HepG2 (cell line): ENCODE results near the gene DKKL1. TPM values are rescaled to one million over a fixed set of nuclear protein-coding genes. Genes with fewer than 3 reads are reported as not detected.
A peak's percentile ranks its signal among the peaks of the same experiment; 100 is the strongest.

Experiments used
- CBX2 ChIP-seq, 2 experiments: fragments of 200-600 bp in 1 of 2; sonication (generic); formaldehyde crosslinking in 1 of 2; IDR thresholded peaks; 2 replicates each; pipeline versions ENCODE4 v1.7.0 to v1.8.1; 2018 to 2022; ENCODE audit warnings: low read depth in 2 of 2, low read length in 1 of 2, mild to moderate bottlenecking in 1 of 2, missing genetic modification reagents in 1 of 2
- HNF4G ChIP-seq, 2 experiments: sonication (generic) in 1 of 2; formaldehyde crosslinking in 1 of 2; IDR thresholded peaks; 2 replicates each; pipeline versions ENCODE4 v1.4.0 to v1.6.1; 2011 to 2020; ENCODE audit warnings: borderline replicate concordance in 2 of 2, low read depth in 2 of 2, mild to moderate bottlenecking in 2 of 2, low read length in 1 of 2, missing genetic modification reagents in 1 of 2, moderate library complexity in 1 of 2
- HOXA7 ChIP-seq: sonication (generic); formaldehyde crosslinking; IDR thresholded peaks from 2 replicates; pipeline ENCODE4 v1.8.1; 2022; ENCODE audit warnings: mild to moderate bottlenecking, missing genetic modification reagents, moderate library complexity
- KDM2A ChIP-seq: sonication (generic); formaldehyde crosslinking; IDR thresholded peaks from 2 replicates; pipeline ENCODE4 v1.4.0; 2020; ENCODE audit warnings: low read depth, missing genetic modification reagents, borderline replicate concordance
- LCORL ChIP-seq, 2 experiments: fragments of 450-650 bp in 1 of 2; sonication (generic) in 1 of 2; formaldehyde crosslinking in 1 of 2; IDR thresholded peaks; 2 replicates each; pipeline versions ENCODE4 v1.5.0 to v1.6.1; 2017 to 2020; ENCODE audit warnings: antibody characterized with exemption in 1 of 2, missing genetic modification reagents in 1 of 2
- RBFOX2 ChIP-seq: fragments of 200-400 bp; formaldehyde crosslinking; IDR thresholded peaks from 2 replicates; pipeline ENCODE4 v1.6.1; 2017; ENCODE audit warnings: low read depth, mild to moderate bottlenecking, low read length
- TAF1 ChIP-seq: sonication (generic); formaldehyde crosslinking; IDR thresholded peaks from 2 replicates; pipeline ENCODE4 v1.4.0; 2020; ENCODE audit warnings: missing genetic modification reagents
- YEATS4 ChIP-seq: sonication (generic); formaldehyde crosslinking; IDR thresholded peaks from 2 replicates; pipeline ENCODE4 v1.4.0; 2020; ENCODE audit warnings: missing genetic modification reagents, borderline replicate concordance
- ZNF274 ChIP-seq: sonication (generic); formaldehyde crosslinking; IDR thresholded peaks from 2 replicates; pipeline ENCODE4 v1.5.1; 2020; ENCODE audit warnings: mild to moderate bottlenecking, missing genetic modification reagents
- ZNF558 ChIP-seq: sonication (generic); formaldehyde crosslinking; IDR thresholded peaks from 2 replicates; pipeline ENCODE4 v1.9.0; 2022; ENCODE audit warnings: mild to moderate bottlenecking, missing genetic modification reagents, borderline replicate concordance
- ZNF777 ChIP-seq: sonication (generic); formaldehyde crosslinking; IDR thresholded peaks from 2 replicates; pipeline ENCODE4 v1.4.0; 2020; ENCODE audit warnings: missing genetic modification reagents
- ZSCAN29 ChIP-seq: sonication (generic); formaldehyde crosslinking; conservative IDR thresholded peaks from 2 replicates; pipeline ENCODE4 v1.4.0; 2020; ENCODE audit warnings: mild to moderate bottlenecking, missing genetic modification reagents
- polyA plus RNA-seq, 8 experiments: library from polyadenylated mRNA; depleted of rRNA in 3 of 8; stranded (reverse) in 7 of 8; unstranded in 1 of 8; fragments of >200 nt; fragmentation: Illumina TruSeq in 4 of 8; extraction: Trizol in 4 of 8; gene quantifications; 2 replicates each; pipeline versions ENCODE4 v1.2.1 to v1.2.3, GENCODE V29; 2011 to 2016; ENCODE audit warnings: low read depth in 4 of 8, missing spikeins in 1 of 8, mixed read lengths in 1 of 8; ENCODE audit not compliant: insufficient read depth in 1 of 8
- total RNA-seq, 5 experiments: library from RNA; depleted of rRNA; stranded (reverse); fragments of >200 nt; fragmentation: Illumina TruSeq; extraction: Trizol; gene quantifications; 2 replicates each; pipeline ENCODE4 v1.2.3, GENCODE V29; 2016; ENCODE audit warnings: low read depth in 1 of 5
- TF ChIP-seq, protein P1 (sequence below): sonication (generic); formaldehyde crosslinking; IDR thresholded peaks from 2 replicates; pipeline ENCODE4 v1.9.0; 2021; ENCODE audit warnings: missing genetic modification reagents, borderline replicate concordance
- TF ChIP-seq, protein P2 (sequence below): sonication (generic); formaldehyde crosslinking; IDR thresholded peaks from 2 replicates; pipeline ENCODE4 v1.5.0; 2020; ENCODE audit warnings: mild to moderate bottlenecking, missing genetic modification reagents, borderline replicate concordance
- TF ChIP-seq, protein P3 (sequence below): sonication (generic); formaldehyde crosslinking; IDR thresholded peaks from 2 replicates; pipeline ENCODE4 v1.5.1; 2020; ENCODE audit warnings: mild to moderate bottlenecking, missing genetic modification reagents, moderate library complexity

DKKL1 gene
- total and polyA plus RNA-seq, 2 of the 13 experiments (the other 11 are each of a cell fraction or from before 2014, with no cell fraction given): 0.30 to 0.31 TPM

DNA sequence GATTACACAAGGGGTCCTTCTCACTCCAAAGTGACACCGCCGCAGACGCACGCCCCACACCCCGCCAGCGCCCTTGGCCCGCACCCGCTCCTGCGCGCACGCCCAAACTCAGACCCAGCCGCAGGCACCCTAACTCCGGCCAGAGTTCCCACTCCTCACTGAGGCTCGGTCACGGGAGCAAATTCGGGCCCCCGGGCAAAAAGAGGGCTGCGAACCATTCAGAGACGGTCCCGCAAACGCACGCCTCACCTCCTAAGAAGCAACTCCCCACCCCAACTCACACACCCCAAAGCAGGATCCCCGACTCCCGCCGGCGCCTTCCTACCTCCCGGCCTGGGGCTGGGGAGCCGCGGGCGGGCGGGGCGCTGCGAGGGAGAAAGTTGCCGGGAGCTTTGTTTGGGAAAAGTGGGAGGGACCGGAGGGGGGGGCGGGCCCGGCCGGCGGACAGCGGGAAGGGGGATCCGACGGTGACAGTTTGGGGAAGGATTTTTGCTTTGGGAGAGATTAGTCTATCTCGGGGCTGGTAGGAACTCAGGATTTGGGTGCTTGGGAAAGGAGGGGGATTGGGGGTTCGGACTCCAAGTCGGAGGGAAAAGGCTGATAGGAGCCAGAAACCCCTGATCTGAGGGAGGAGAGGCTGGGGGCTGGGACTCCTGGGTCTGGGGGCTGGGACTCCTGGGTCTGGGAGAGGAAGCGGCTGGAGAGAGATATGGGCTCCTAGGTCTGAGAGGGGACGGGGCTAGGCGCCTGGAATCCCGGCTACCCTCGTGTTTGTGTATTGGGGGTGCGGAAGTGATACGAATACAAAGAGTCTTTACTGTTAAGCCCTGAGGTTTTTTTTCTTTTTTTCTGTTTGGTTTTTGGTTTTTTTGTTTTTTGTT lies 1.4 kb upstream of the DKKL1 start, which contains the start of gene TEAD2 (continued):
- TF ChIP-seq, protein P1, sequence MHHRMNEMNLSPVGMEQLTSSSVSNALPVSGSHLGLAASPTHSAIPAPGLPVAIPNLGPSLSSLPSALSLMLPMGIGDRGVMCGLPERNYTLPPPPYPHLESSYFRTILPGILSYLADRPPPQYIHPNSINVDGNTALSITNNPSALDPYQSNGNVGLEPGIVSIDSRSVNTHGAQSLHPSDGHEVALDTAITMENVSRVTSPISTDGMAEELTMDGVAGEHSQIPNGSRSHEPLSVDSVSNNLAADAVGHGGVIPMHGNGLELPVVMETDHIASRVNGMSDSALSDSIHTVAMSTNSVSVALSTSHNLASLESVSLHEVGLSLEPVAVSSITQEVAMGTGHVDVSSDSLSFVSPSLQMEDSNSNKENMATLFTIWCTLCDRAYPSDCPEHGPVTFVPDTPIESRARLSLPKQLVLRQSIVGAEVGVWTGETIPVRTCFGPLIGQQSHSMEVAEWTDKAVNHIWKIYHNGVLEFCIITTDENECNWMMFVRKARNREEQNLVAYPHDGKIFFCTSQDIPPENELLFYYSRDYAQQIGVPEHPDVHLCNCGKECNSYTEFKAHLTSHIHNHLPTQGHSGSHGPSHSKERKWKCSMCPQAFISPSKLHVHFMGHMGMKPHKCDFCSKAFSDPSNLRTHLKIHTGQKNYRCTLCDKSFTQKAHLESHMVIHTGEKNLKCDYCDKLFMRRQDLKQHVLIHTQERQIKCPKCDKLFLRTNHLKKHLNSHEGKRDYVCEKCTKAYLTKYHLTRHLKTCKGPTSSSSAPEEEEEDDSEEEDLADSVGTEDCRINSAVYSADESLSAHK: no peak
- 0 out of 2 replicates have a peak, but pooled peaks have one; percentile 7 for TF ChIP-seq ZSCAN29 (CRISPR knock-in tag)
- no peak for TF ChIP-seq LCORL (IDR thresholded peaks at IDR 0.05)
- peak; percentile 46 for TF ChIP-seq LCORL (CRISPR knock-in tag; IDR thresholded peaks at IDR 0.05)
- TF ChIP-seq, protein P2, sequence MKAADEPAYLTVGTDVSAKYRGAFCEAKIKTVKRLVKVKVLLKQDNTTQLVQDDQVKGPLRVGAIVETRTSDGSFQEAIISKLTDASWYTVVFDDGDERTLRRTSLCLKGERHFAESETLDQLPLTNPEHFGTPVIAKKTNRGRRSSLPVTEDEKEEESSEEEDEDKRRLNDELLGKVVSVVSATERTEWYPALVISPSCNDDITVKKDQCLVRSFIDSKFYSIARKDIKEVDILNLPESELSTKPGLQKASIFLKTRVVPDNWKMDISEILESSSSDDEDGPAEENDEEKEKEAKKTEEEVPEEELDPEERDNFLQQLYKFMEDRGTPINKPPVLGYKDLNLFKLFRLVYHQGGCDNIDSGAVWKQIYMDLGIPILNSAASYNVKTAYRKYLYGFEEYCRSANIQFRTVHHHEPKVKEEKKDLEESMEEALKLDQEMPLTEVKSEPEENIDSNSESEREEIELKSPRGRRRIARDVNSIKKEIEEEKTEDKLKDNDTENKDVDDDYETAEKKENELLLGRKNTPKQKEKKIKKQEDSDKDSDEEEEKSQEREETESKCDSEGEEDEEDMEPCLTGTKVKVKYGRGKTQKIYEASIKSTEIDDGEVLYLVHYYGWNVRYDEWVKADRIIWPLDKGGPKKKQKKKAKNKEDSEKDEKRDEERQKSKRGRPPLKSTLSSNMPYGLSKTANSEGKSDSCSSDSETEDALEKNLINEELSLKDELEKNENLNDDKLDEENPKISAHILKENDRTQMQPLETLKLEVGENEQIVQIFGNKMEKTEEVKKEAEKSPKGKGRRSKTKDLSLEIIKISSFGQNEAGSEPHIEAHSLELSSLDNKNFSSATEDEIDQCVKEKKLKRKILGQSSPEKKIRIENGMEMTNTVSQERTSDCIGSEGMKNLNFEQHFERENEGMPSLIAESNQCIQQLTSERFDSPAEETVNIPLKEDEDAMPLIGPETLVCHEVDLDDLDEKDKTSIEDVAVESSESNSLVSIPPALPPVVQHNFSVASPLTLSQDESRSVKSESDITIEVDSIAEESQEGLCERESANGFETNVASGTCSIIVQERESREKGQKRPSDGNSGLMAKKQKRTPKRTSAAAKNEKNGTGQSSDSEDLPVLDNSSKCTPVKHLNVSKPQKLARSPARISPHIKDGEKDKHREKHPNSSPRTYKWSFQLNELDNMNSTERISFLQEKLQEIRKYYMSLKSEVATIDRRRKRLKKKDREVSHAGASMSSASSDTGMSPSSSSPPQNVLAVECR (CRISPR knock-in tag): peak; percentile 40; the same call in 1 of the 2 replicates
- TF ChIP-seq CBX2 (IDR thresholded peaks at IDR 0.05; ENCODE audit: low read depth, low read length): no peak
- TF ChIP-seq CBX2 (CRISPR knock-in tag; IDR thresholded peaks at IDR 0.05; ENCODE audit: low read depth): no peak
- TF ChIP-seq, protein P3, sequence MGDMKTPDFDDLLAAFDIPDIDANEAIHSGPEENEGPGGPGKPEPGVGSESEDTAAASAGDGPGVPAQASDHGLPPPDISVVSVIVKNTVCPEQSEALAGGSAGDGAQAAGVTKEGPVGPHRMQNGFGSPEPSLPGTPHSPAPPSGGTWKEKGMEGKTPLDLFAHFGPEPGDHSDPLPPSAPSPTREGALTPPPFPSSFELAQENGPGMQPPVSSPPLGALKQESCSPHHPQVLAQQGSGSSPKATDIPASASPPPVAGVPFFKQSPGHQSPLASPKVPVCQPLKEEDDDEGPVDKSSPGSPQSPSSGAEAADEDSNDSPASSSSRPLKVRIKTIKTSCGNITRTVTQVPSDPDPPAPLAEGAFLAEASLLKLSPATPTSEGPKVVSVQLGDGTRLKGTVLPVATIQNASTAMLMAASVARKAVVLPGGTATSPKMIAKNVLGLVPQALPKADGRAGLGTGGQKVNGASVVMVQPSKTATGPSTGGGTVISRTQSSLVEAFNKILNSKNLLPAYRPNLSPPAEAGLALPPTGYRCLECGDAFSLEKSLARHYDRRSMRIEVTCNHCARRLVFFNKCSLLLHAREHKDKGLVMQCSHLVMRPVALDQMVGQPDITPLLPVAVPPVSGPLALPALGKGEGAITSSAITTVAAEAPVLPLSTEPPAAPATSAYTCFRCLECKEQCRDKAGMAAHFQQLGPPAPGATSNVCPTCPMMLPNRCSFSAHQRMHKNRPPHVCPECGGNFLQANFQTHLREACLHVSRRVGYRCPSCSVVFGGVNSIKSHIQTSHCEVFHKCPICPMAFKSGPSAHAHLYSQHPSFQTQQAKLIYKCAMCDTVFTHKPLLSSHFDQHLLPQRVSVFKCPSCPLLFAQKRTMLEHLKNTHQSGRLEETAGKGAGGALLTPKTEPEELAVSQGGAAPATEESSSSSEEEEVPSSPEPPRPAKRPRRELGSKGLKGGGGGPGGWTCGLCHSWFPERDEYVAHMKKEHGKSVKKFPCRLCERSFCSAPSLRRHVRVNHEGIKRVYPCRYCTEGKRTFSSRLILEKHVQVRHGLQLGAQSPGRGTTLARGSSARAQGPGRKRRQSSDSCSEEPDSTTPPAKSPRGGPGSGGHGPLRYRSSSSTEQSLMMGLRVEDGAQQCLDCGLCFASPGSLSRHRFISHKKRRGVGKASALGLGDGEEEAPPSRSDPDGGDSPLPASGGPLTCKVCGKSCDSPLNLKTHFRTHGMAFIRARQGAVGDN (CRISPR knock-in tag): peak; percentile 46; the same call in 1 of the 2 replicates
- TF ChIP-seq ZNF558: 0 out of 2 replicates have a peak, but pooled peaks have one; percentile 58
- TF ChIP-seq ZNF777 (CRISPR knock-in tag): peak; percentile 42; the same call in 1 of the 2 replicates
- TF ChIP-seq RBFOX2: peak; percentile 41
- TF ChIP-seq YEATS4 (CRISPR knock-in tag): peak; percentile 29; the same call in 1 of the 2 replicates
- TF ChIP-seq KDM2A (CRISPR knock-in tag): peak; percentile 42; the same call in 1 of the 2 replicates
- 0 out of 2 replicates have a peak, but pooled peaks have one; percentile 3 for TF ChIP-seq ZNF274 (CRISPR knock-in tag)
- TF ChIP-seq HOXA7: no peak
- no peak for TF ChIP-seq TAF1 (CRISPR knock-in tag)
- TF ChIP-seq HNF4G (IDR thresholded peaks at IDR 0.05; ENCODE audit: borderline replicate concordance, low read depth, low read length): no peak
- TF ChIP-seq HNF4G (CRISPR knock-in tag; IDR thresholded peaks at IDR 0.05; ENCODE audit: borderline replicate concordance, low read depth): no peak
